Astrocyte of the hippocampus (primary cell): ENCODE measurements around the gene APEH.
"Not testable (repeated sequence)": the region's sequence is repeated elsewhere in the genome, so short reads cannot be mapped to it uniquely, and the experiment has no call there.

ENCODE experiments used
- DNase-seq: peaks from one replicate; pipeline ENCODE4 v3.0.0; 2011; ENCODE audit warnings: low read depth, low spot score

Gene APEH

GRCh38 chr3:49668861-49669260, 5.3 kb upstream of the APEH start:
- peak; percentile 71 for DNase-seq

- no peak for DNase-seq
Observed at GRCh38 chr3:49669352-49669751, 4.8 kb upstream of the APEH start.

GRCh38 chr3:49670940-49671290, 3.2 kb upstream of the APEH start:
- DNase-seq, result no peak

DNA sequence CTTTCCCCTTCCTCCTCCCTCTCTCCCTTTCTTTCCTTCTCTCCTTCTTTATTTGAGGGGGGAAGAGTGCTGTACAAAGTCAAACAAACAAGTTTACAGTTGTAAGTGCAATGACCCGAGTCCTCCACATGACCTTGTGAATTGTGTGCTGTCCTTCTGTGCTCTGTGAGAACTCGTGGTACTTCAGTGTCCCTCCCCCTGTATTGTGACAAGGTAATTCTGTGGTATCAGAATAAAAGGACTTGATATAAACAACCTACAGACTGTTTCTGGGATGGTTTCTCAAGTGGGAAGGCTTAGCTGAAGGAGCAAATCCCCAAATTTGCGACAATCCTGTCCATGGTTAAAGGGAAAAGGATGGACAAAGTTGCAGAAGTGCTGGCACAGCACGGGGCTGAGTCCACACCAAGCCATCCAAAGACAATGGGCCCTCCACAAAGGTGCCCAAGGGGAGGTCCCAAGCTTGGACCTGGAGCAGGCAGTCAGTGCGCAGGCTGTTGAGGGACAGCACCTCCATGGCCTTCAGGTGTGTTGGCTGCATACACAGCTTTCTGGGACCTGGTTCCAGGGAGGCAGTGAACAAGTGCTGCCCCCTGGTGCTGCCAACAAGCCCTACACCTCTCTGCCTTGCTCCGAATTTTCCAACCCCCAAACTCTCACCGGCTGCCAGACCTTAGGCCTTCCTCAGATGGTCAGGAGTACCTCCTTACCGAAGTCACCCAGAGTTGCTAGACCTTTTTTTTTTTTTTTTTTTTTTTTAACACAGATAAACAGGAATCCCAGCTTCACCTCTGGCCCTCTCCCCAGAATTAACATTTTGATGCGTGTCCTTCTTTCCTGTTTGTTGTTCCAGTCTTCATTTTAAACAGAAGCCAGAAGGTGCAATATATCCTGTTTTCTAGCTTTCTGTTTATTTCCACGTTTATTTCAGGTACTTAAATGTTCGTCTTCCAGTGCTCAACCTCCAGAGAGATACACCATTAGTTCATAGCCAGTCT, 2.6 kb upstream of the APEH start:
- DNase-seq, result peak; percentile 85

- DNase-seq, result no peak
Observed at GRCh38 chr3:49673121-49673714, 933 bp upstream of the APEH start.

DNA sequence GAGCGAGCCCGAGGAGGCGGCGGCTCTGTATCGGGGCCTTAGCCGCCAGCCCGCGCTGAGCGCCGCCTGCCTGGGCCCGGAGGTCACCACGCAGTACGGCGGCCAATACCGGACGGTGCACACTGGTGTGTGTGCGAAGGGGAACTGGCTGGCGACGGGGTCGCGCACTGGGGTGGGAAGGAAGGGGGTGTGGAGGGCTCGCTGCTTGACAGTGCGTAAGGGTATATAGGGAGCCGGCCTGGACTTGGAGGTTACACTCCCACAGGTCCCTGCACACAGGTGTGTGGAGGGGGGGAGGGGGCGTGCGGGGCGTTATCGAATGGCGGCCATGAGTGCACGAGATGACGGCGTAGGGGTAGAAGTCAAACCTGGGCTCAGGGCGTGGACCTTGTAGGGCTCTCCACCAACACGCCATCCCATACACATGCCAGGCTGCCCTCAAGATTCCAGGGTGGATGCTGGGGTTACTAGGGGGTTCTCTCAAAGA, 389 bp downstream of the APEH start:
- DNase-seq, result no peak

GRCh38 chr3:49675912-49676311, 1.8 kb downstream of the APEH start:
- DNase-seq, result no peak

DNA sequence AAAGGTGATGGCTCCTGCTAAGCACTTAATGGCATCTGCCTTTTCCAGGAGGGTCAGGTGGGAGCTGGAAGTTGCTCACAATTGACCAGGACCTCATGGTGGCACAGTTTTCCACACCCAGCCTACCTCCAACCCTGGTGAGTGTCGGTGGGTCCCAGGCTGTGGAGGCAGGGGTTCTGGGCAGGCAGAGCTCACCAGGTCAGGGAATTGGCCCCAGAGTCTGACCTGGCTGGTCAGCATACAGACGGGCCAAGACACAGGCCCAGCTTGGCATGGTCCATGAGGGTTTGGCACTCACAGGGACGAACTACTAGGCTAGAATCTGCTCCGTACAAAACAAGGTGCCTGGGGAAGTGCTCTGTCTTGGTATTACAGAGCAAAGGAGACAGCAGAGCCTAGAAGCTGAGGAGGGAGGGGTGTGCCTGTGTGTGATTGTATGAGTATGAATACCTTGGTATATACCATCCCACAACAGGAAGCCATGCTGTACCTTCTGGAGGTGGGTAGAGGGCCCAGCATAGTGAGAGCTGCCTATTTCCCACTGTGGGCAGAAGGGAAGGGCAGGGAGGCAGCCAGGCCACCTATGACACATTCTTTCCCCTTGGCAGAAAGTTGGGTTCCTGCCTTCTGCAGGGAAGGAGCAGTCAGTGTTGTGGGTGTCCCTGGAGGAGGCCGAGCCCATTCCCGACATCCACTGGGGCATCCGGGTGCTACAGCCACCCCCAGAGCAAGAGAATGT, 6.5 kb downstream of the APEH start:
- no peak for DNase-seq

GRCh38 chr3:49681232-49681522, 7.0 kb downstream of the APEH start:
- DNase-seq, result no peak

GRCh38 chr3:49681543-49681942, 7.4 kb downstream of the APEH start:
- no peak for DNase-seq

GRCh38 chr3:49683162-49683561, 9.0 kb downstream of the APEH start:
- no peak for DNase-seq

GRCh38 chr3:49684453-49684852, 10.3 kb downstream of the APEH start:
- not testable (repeated sequence) for DNase-seq

DNA sequence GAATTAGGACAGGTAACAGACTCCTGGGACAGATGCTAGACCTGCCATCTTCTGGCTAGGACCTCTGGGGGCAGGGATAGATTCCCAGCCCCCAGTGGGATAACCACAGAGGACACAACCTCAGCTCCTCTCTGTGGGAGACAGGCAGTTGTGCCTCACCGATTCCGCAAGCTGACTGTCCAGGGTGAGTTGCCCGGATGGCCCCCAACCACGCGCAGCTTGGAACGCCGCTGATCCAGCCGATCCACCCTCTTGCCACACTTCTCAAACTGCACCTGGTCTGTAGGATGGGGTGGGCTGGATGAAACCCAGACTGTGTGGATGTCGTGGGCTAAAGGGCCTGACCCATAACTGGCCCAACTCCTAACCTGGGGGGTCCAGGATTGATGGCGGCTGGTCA, 11.0 kb downstream of the APEH start:
- not testable (repeated sequence) for DNase-seq

- not testable (repeated sequence) for DNase-seq
Observed at GRCh38 chr3:49685846-49686245, 11.7 kb downstream of the APEH start.

GRCh38 chr3:49686346-49686745, 12.2 kb downstream of the APEH start:
- DNase-seq, result not testable (repeated sequence)

- DNase-seq, result peak; percentile 67
Observed at GRCh38 chr3:49686769-49687423, 12.7 kb downstream of the APEH start.

- not testable (repeated sequence) for DNase-seq
Observed at GRCh38 chr3:49687424-49687795, 13.3 kb downstream of the APEH start.

DNA sequence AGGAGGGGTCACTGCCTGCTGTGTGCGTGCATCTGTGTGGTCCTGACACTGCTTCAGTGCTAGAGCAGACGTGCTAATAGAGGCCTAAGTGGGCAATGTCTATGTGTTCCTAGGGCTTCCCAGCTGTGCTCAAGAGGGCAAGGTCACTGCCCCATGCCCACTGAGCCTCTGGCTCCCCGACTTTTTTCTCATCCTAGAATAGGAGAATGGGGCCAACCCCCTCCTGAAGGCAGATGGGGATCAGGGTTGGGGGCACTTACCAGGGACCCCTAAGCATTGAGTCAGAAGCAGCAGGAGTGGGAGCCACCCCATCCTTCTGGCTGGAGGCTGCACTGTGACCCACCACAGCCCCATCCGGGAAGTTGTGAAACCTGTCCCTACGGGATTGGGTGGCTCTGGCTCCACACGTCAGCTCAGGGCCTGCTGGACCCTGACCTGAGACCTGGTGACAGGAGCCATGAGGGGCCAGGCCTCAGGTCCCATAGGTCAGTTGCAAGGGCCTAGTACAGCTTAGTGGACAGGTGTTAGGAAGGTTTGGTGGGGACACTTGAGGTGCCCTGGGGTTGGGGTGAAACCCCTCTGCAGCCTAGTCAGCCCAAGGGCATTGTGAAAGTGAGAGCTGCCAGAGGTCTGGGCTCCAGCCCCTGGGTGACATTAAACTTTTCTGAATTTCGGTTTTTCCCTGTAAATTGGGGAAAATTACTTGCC, 14.3 kb downstream of the APEH start:
- DNase-seq, result not testable (repeated sequence)

DNA sequence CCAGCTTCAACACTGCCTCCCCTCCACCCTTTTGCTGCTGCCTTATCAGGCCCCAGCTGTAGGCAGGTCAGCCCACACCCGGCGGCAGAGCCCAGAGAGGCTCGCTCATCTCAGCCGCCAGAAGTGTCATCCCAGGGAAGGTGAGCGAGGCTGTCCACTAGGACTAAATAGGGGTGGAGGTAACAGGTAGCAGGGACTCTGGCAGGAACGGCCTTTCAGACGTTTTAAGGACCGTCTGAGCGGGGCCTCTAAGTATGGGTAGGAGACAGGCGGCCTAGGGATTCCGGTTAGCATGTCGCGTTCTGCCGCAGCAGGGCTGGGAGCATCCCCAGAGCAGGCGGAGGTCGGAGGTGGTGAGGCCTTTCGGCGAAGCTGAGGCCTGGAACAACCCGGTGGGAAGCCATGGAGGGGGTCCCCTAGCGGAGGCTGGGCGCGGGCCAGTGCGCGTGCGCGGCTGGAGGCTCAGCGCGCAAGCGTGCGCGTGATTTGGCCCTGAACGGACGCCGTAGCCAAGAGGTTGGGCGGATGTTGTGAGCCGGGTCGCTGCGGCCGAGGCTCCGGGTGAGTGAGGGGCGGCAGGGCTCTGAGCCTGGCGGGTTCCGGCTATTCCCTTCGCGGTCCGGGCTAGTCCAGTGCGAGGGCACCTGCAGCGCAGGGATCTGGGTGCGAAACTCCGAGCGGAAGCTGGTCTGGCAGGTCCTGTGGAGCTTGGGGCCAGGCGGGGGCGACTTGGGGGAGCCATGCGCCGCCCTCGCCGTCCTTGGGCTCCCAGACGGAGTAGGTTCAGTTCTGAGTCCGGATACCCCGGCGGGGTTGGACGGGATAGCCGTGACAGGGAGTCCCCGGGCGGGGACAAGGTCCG, 15.1 kb downstream of the APEH start, which contains the start of the genes MST1 and RNF123:
MST1 (minus strand) TSS at position 429 of the 862 bp plus-strand sequence. CDS start 783 bp downstream, outside the sequence.
RNF123 (plus strand) TSS at position 512 of the 862 bp plus-strand sequence. CDS start 1,609 bp downstream, outside the sequence.
- peak; percentile 97 for DNase-seq
